Pancreas (tissue), 10 donors: ENCODE measurements around the gene DSC1. TPM values are rescaled to one million over a fixed set of nuclear protein-coding genes. Genes with fewer than 3 reads are reported as not detected.
"Not testable (repeated sequence)": the region's sequence is repeated elsewhere in the genome, so short reads cannot be mapped to it uniquely, and the experiment has no call there.

ENCODE experiments used
- ATAC-seq, 4 donors: fragments of 200-7000 bp; cut with Tn5 transposase; one replicate each; pipeline versions ENCODE4 v1.8.0 to v1.9.1; 2020; ENCODE audit warnings: mild to moderate bottlenecking in 4 of 4, moderate library complexity in 4 of 4
- DNase-seq, 6 donors: peaks; one replicate each; pipeline ENCODE4 v3.0.0-alpha.2; 2020
- FAIRE-seq: peaks from 2 replicates; lab custom pipeline; 2012; peaks lifted over from hg19 to GRCh38; lab: Jason Lieb, UNC
- H3K27ac ChIP-seq, 4 donors: fragments of 200-600 bp; sonication (generic); 1 replicate in 3 of 4; 2 replicates in 1 of 4; pipeline versions ENCODE4 v1.5.0 to v1.8.0; 2020
- H3K27me3 ChIP-seq, 4 donors: fragments of 200-600 bp; one replicate each; pipeline ENCODE4 v1.8.0; 2021
- H3K36me3 ChIP-seq, 3 donors: fragments of 200-600 bp; sonication (generic) in 1 of 3; one replicate each; pipeline versions ENCODE4 v1.5.0 to v1.8.0; 2020 to 2021
- H3K4me1 ChIP-seq, 3 donors: fragments of 200-600 bp; one replicate each; pipeline ENCODE4 v1.8.0; 2021
- H3K4me3 ChIP-seq, 4 donors: fragments of 200-600 bp; sonication (generic) in 2 of 4; one replicate each; pipeline versions ENCODE4 v1.5.0 to v1.8.0; 2020 to 2021
- H3K9me3 ChIP-seq, 4 donors: fragments of 200-600 bp; one replicate each; pipeline ENCODE4 v1.8.0; 2021
- WGBS, 2 donors: extraction: QIAGEN DNeasy Blood & Tissue Kit; methylation state at CpG; one replicate each; pipeline ENCODE4 v1.1.7; 2013; 5-methylcytosine and 5-hydroxymethylcytosine counted together
- intact Hi-C, 3 donors: fragments of 100-400 bp; cut with DNase I; formaldehyde crosslinking; loops; one replicate each; pipeline versions ENCODE4 v1.11.1 to v1.14.2; 2022
- polyA plus RNA-seq, 2 donors: library from polyadenylated mRNA; stranded (reverse); fragments of 200-250 nt; gene quantifications; one replicate each; pipeline ENCODE4 v1.2.3, GENCODE V29; 2013
- total RNA-seq, 6 donors: library from RNA; stranded (reverse); fragmentation: NEBNext Ultra II Directional in 4 of 6; extraction: Animal tissue kit (Norgen Biotek cat#: 25700) in 4 of 6; gene quantifications; one replicate each; pipeline versions ENCODE4 v1.2.1 to v1.2.4, GENCODE V29; 2021 to 2023
- TF ChIP-seq, protein P1 (sequence below), 4 donors: fragments of 200-600 bp; sonication (generic) in 3 of 4; IDR thresholded peaks; one replicate each; pipeline versions ENCODE4 v1.5.0 to v1.8.0; 2021; ENCODE audit warnings: antibody characterized with exemption in 4 of 4
- donor health status: healthy with polysubstance abuse.
- donor health status: DM: no; HTN: no; CAD: no; lungs with moderate emphysema.
- donor health status: DM: no; HTN: no; CAD: no.
- donor health status: control.
- donor health status: control.
- donor health status: Bipolar disorder and iron deficiency.
- donor health status: DM: yes; HTN: yes; CAD: no.
- donor health status: DM: no; HTN: no; CAD: no.
- donor health status: DM: no; HTN: no; CAD: no.
- donor health status: DM: yes; HTN: yes; CAD: no.

The DSC1 gene
- total and polyA plus RNA-seq, 8 donors = not detected

DNA sequence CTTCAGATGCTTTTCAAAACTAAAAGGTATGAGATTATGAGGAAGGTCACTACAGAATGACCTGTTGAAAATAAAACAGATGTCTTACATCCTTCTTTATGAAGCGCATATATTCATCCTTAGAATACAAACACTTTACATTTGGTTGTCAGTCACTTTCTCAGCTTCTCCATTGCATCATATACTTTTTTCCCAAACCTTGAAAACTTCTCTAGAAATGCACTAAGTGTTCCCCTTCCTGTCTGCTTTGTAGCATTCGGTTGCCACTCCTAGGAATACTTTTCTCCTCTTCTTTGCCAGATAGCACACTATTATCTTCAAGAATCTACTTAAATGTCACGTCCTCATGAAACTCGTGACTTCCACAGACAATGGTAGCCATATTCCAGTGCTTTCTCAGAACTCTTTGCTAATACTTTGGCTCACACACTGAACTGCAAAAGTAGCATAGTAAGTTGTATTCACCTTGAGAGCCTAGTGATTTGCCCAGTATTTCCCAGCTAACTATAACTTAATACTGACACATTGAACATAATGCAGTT lies 27.6 kb downstream of the DSC1 start:
- intact Hi-C loops = no loop called here

DNA sequence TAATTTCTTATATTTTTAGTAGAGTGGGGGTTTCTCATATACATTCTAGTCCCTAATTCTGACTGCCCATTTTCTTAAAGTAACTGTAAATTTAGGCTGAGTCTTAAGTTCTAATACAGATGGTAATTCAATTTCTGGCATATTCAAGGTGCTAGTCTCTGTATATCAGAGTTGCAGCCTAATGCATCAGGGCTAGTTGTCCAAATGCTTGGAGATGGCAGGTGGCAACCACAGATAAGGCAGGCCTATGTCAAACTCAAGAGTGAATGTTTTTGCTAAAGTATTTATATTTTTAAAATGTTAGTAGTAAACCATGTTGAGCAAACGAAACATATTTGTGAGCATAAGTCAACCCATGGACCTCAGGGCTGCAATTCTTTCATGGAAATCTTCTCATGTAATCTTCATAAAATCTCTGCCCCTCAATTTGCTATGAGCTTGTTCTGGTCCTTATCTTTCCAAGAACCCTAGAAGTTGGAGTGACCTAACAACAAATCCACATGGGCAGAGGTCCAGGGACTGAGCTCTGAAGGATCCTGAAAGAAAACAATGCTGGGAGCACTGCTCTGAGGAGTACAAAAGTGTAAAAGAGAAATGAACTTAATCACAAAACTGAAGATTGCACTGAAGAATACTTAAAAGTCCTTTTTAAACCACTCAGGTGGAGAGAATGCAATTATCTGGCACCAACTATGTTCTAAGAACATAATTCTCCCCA lies 33.1 kb downstream of the DSC1 start:
- 66 to 81% methylated on average over 1 of the region's 1 CpG for WGBS, 2 donors
- Histone ChIP-seq H3K4me3 (no peak overlapping the region), H3K4me1 (no peaks in the 10 kb centered on the region), H3K27ac (no peak overlapping the region), H3K36me3 (no peaks in the 10 kb centered on the region), H3K9me3 (no peaks in the 10 kb centered on the region), H3K27me3 (no peaks in the 10 kb centered on the region)
- FAIRE-seq (no peak), ATAC-seq (no peak), DNase-seq (no peak)
- TF ChIP-seq, protein P1, sequence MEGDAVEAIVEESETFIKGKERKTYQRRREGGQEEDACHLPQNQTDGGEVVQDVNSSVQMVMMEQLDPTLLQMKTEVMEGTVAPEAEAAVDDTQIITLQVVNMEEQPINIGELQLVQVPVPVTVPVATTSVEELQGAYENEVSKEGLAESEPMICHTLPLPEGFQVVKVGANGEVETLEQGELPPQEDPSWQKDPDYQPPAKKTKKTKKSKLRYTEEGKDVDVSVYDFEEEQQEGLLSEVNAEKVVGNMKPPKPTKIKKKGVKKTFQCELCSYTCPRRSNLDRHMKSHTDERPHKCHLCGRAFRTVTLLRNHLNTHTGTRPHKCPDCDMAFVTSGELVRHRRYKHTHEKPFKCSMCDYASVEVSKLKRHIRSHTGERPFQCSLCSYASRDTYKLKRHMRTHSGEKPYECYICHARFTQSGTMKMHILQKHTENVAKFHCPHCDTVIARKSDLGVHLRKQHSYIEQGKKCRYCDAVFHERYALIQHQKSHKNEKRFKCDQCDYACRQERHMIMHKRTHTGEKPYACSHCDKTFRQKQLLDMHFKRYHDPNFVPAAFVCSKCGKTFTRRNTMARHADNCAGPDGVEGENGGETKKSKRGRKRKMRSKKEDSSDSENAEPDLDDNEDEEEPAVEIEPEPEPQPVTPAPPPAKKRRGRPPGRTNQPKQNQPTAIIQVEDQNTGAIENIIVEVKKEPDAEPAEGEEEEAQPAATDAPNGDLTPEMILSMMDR (IDR thresholded peaks at IDR 0.05) = no peak
- intact Hi-C loops = no loop called here

More for the DNA sequence above, 27.6 kb downstream of the DSC1 start:
- Histone ChIP-seq H3K4me3 (no peak overlapping the region), H3K27me3 (no peaks in the 10 kb centered on the region), H3K9me3 (no peaks in the 10 kb centered on the region), H3K4me1 (no peaks in the 10 kb centered on the region), H3K27ac (no peak overlapping the region), H3K36me3 (no peaks in the 10 kb centered on the region)
- no peak for ATAC-seq
- TF ChIP-seq, protein P1 (IDR thresholded peaks at IDR 0.05) = no peak
- 78 to 88% methylated on average over 4 of the region's 4 CpGs for WGBS, 2 donors
- FAIRE-seq = no peak
- DNase-seq = no peak

DNA sequence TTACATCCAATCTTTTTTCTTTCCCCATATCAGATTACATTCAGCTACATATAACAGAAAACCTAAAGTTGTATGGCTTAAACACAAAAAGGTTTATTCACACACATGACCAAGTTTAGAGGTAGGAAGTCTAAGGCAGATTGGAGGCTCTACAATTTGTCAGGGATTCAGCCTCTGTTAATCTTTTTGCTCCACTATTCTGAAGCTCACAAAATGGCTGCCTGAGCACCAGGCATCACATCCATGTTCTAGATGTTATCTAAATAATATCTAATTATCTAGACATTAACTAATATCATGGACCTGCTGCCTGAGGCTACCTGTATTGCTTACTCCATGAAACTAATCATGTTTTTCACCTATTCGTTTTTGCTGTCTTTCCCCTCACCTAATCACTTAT lies 36.8 kb downstream of the DSC1 start:
- DNase-seq = no peak
- ATAC-seq = no peak
- TF ChIP-seq, protein P1 (IDR thresholded peaks at IDR 0.05) = no peak
- 65% methylated on average over 1 of the region's 1 CpG for WGBS, 2 donors
- intact Hi-C loops = no loop called here
- Histone ChIP-seq H3K4me3 (no peak overlapping the region), H3K27me3 (no peaks in the 10 kb centered on the region), H3K9me3 (no peaks in the 10 kb centered on the region), H3K36me3 (no peaks in the 10 kb centered on the region), H3K4me1 (no peaks in the 10 kb centered on the region), H3K27ac (no peak overlapping the region)
- no peak for FAIRE-seq

DNA sequence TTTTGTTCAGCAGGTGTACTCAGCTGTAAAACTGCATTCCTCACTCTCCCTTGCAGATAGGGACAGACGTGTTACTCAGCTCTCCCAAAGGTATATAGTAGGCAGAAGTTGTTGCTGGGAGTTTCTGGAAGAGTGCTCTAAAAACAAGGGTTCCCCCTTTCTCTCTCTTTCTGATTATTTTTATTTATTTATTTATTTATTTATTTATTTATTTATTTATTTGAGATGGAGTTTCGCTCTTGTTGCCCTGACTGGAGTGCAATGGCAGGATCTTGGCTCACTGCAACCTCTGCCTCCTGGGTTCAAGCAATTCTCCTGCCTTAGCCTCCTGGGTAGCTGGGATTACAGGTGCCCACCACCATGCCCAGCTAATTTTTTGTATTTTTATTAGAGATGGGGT lies 39.5 kb downstream of the DSC1 start:
- DNase-seq, H3K27me3 ChIP-seq, ATAC-seq, H3K36me3 ChIP-seq, H3K27ac ChIP-seq, H3K4me3 ChIP-seq, H3K4me1 ChIP-seq, H3K9me3 ChIP-seq, intact Hi-C loops, FAIRE-seq: not testable (repeated sequence)
- WGBS, 2 donors = 78 to 79% methylated on average over 2 of the region's 2 CpGs

DNA sequence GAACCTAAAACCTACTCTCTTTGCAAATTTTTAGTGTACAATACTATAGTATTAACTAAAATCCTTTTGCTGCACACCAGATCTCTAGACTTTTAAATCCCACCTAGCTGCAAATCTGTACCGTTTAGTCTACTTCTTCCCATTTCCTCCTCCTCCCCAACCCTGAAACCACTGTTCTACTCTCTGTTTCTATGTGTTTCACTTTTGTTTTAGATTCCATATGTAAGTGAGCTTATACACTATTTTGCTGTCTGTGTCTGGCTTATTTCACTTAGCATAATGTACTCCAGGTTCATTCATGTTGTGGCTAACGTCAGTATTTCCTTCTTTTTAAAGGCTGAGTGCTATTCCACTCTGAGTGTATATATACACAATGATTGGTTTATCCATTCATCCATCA lies 42.1 kb downstream of the DSC1 start:
- DNase-seq (no peak), ATAC-seq (no peak), FAIRE-seq (no peak)
- no peaks in the 10 kb centered on the region for H3K4me1 ChIP-seq
- WGBS, 2 donors = 70 to 77% methylated on average over 2 of the region's 2 CpGs
- H3K36me3 ChIP-seq = no peaks in the 10 kb centered on the region
- TF ChIP-seq, protein P1 (IDR thresholded peaks at IDR 0.05) = no peak
- H3K4me3 ChIP-seq = no peak overlapping the region
- H3K9me3 ChIP-seq = no peaks in the 10 kb centered on the region
- no peak overlapping the region for H3K27ac ChIP-seq
- H3K27me3 ChIP-seq = no peaks in the 10 kb centered on the region
- intact Hi-C loops = no loop called here
